Bronchial epithelial cell (primary cell): Measurements from ENCODE around the gene ALB. TPM values are rescaled to one million over a fixed set of nuclear protein-coding genes. Genes with fewer than 3 reads are reported as not detected.
A peak's percentile ranks its signal among the peaks of the same experiment; 100 is the strongest.

ENCODE experiments used
- DNase-seq: peaks from one replicate; pipeline ENCODE4 v3.0.0-alpha.2; 2010; ENCODE audit warnings: low read depth
- FAIRE-seq: peaks from 2 replicates; lab custom pipeline; 2011; peaks lifted over from hg19 to GRCh38; lab: Jason Lieb, UNC
- H3K27me3 ChIP-seq: 2 replicates; pipeline ENCODE4 v1.5.1; 2011; ENCODE audit warnings: low read length; ENCODE audit not compliant: control insufficient read depth, insufficient read depth
- H3K36me3 ChIP-seq: 2 replicates; pipeline ENCODE4 v1.5.1; 2011; ENCODE audit warnings: low read length; ENCODE audit not compliant: control insufficient read depth, insufficient read depth
- H3K4me3 ChIP-seq: 2 replicates; pipeline ENCODE4 v1.5.1; 2011; ENCODE audit warnings: mild to moderate bottlenecking, low read depth, low read length, control low read depth
- total RNA-seq: library from RNA; depleted of rRNA; stranded (reverse); fragments of >200 nt; gene quantifications from 2 replicates; pipeline ENCODE4 v1.2.1, GENCODE V29; 2014
- TF ChIP-seq, protein P1 (sequence below): IDR thresholded peaks from 2 replicates; pipeline ENCODE4 v1.5.1; 2011; ENCODE audit warnings: mild to moderate bottlenecking, moderate library complexity, low read length, control low read depth, inconsistent platforms; ENCODE audit not compliant: insufficient read depth, severe bottlenecking

Gene ALB
- total RNA-seq, 1 donor from 2014 or later: not detected

DNA sequence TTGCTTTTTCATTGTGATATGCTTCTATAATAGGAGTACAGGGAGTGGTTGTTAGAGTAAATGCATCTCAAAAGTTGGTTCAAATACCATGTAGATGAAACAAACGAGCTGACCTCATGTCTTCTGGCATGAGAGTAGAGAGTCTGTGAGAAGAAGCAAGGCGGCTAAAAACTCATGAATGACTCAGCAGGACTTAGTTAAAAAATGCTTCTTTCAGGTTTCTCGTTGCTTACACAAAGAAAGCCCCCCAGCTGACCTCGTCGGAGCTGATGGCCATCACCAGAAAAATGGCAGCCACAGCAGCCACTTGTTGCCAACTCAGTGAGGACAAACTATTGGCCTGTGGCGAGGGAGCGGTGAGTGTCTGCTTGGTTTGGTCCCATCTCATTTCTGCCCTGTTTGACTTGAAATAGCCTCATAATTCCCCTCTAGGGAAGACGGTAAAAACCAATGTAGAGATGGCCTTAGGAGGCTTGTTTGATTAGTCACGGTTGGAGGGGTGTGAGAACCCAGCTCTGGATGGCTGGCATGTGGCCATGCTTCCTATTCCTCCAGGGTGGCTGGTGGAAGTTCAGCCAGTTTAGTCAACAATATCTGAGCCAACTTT lies 46.4 kb downstream of the ALB start:
- no peaks in the 10 kb centered on the region for H3K27me3 ChIP-seq
- no peak overlapping the region for H3K4me3 ChIP-seq
- peak; percentile 36 for FAIRE-seq
- H3K36me3 ChIP-seq: no peaks in the 10 kb centered on the region
- peak; percentile 73 for DNase-seq
- TF ChIP-seq, protein P1, sequence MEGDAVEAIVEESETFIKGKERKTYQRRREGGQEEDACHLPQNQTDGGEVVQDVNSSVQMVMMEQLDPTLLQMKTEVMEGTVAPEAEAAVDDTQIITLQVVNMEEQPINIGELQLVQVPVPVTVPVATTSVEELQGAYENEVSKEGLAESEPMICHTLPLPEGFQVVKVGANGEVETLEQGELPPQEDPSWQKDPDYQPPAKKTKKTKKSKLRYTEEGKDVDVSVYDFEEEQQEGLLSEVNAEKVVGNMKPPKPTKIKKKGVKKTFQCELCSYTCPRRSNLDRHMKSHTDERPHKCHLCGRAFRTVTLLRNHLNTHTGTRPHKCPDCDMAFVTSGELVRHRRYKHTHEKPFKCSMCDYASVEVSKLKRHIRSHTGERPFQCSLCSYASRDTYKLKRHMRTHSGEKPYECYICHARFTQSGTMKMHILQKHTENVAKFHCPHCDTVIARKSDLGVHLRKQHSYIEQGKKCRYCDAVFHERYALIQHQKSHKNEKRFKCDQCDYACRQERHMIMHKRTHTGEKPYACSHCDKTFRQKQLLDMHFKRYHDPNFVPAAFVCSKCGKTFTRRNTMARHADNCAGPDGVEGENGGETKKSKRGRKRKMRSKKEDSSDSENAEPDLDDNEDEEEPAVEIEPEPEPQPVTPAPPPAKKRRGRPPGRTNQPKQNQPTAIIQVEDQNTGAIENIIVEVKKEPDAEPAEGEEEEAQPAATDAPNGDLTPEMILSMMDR: no peak

DNA sequence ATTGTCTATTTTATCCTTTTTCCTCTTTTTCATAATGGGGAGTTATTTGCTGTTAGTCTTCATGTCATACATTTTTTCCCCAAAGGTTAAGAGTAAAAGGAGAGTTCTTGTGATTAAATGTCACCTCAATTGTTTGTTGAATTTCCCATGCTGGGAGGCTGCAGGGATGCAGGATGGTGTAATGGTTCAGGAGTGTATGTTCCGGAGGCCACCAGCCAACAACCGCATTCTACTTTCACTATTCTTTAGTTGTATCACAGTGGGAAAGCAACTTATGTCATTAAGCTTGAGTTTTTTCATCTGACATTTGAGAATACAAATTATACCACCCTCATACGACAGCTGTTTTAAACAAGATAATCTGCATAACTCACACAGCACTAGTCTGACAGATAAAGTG lies 47.3 kb downstream of the ALB start:
- Histone ChIP-seq H3K27me3 (no peaks in the 10 kb centered on the region), H3K36me3 (no peaks in the 10 kb centered on the region), H3K4me3 (no peak overlapping the region)
- TF ChIP-seq, protein P1: no peak
- no peak for FAIRE-seq
- DNase-seq: no peak

DNA sequence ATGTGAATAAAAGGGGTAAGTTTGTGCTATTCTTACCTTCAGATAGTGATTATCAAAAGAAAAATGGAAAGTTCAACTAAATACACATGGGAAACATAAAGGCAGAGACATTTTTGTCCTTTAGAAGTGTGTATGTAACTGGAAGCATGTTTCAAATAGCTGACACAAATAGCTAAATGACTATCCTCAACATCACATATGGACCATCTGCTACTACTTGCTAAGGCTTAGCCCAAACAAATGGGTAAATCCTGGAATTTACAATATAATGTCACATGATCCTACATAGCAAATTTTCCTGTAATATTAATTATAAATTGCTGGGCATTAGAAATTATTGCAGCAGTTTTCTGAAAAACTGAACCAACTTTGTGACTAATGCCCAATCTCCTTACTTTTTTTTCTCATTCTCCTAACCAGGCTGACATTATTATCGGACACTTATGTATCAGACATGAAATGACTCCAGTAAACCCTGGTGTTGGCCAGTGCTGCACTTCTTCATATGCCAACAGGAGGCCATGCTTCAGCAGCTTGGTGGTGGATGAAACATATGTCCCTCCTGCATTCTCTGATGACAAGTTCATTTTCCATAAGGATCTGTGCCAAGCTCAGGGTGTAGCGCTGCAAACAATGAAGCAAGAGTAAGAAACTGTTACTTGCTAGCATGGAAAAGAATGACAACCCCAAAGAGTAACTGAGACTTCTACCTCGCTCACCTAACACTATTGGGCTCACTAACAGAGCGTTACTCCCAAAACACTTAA lies 48.1 kb downstream of the ALB start:
- DNase-seq (no peak), FAIRE-seq (no peak)
- Histone ChIP-seq H3K4me3 (no peak overlapping the region), H3K36me3 (no peaks in the 10 kb centered on the region), H3K27me3 (no peaks in the 10 kb centered on the region)
- TF ChIP-seq, protein P1: no peak

DNA sequence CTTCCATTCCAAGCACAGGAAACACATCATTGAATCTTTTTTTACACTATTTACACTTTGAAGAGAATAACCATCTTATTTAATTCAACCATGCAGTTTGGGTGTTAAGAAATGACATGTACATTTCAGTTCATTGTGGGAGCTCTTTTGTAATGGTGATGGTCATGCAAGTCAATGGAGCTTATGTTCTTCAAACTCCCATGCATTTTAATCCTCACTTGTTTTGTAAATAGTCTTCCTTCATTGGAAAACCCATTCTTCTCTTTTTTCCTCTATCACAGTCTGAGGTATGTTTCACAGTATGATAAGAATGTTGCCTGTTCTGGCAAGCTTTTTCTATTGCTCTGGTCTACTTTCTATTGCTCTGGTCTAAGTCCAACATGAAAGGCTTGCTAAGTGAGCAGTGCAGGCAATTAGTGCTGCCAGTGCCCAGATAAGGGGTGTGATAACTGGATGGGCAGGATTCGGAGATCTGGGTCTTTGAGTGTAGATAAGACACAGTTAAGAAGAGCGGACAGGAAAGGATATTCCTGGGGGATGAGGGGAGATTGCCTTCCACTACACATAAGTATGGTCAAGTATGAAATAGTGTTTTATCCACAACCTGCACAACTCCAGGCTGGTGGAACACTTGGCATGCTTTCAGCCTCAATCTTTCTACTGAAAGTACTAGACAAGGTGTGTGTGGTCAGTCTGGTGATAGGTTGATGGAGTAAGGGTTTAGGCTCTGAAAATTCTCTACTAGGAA lies 49.0 kb downstream of the ALB start:
- H3K27me3 ChIP-seq: no peaks in the 10 kb centered on the region
- FAIRE-seq: no peak
- no peaks in the 10 kb centered on the region for H3K36me3 ChIP-seq
- no peak overlapping the region for H3K4me3 ChIP-seq
- peak; percentile 48 for DNase-seq
- TF ChIP-seq, protein P1: no peak

DNA sequence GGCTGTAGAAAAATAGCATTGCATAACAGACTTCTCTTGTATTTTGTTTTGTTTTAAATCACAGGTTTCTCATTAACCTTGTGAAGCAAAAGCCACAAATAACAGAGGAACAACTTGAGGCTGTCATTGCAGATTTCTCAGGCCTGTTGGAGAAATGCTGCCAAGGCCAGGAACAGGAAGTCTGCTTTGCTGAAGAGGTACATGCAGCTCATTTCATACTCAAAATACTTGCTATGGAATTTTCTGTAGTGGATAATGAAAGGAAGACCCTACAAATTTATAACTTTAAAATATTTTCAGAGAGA lies 49.6 kb downstream of the ALB start:
- TF ChIP-seq, protein P1: no peak
- H3K27me3 ChIP-seq: no peaks in the 10 kb centered on the region
- DNase-seq: no peak
- H3K36me3 ChIP-seq: no peaks in the 10 kb centered on the region
- no peak overlapping the region for H3K4me3 ChIP-seq
- FAIRE-seq: no peak
